KOPT-K1 (cell line): Measurements from ENCODE around the gene FHL2.
A peak's percentile ranks its signal among the peaks of the same experiment; 100 is the strongest.

Experiments
- H3K27ac ChIP-seq: fragments of 200-600 bp; sonication (generic); 2 replicates; pipeline ENCODE4 v1.5.1; 2016; ENCODE audit warnings: antibody characterized with exemption, mild to moderate bottlenecking, low read depth, low read length; ENCODE audit not compliant: poor library complexity, severe bottlenecking
- H3K36me3 ChIP-seq: fragments of 200-600 bp; sonication (generic); 2 replicates; pipeline ENCODE4 v1.5.1; 2017; ENCODE audit warnings: antibody characterized with exemption, mild to moderate bottlenecking, low read length, moderate library complexity; ENCODE audit not compliant: insufficient read depth
- H3K9me3 ChIP-seq: fragments of 200-600 bp; sonication (generic); 2 replicates; pipeline ENCODE4 v1.5.1; 2017; ENCODE audit warnings: antibody characterized with exemption, low read length, mild to moderate bottlenecking; ENCODE audit not compliant: insufficient read depth, poor library complexity, severe bottlenecking

The FHL2 gene

DNA sequence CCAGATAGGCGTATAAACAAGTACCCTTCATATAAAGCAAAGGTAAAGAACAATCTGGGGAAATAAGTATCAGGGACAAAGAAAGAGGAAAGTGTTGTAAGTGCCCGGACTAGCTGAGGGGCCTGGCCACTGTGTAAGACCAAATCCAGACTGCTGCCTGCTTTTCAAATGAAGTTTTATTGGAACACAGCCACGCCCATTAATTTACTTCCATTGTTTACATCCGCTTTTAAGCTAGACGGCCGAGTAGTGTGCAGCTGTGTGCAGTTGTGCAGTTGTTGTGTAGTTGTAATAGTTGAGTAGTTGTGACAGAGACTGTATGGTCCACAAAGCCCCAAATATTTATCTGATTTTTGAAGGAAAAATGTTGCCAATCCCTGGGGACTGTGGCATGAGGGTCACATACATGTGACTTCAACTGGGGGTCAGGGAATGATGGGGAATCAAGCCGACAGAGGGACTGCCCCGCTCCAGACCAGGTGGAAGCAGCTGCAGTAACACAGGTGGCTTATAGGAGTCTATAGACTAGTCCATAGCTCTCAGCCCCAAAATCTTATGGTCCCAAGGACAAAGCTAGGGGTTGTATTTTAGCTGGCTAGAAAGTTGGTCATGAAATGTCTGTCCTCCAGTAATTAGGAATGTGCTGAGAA is 30.0 kb downstream of the FHL2 start:
- H3K36me3 ChIP-seq, result no peaks in the 10 kb centered on the region; the same call in 1 of the 2 replicates
- H3K9me3 ChIP-seq, result no peaks in the 10 kb centered on the region
- no peak overlapping the region for H3K27ac ChIP-seq

DNA sequence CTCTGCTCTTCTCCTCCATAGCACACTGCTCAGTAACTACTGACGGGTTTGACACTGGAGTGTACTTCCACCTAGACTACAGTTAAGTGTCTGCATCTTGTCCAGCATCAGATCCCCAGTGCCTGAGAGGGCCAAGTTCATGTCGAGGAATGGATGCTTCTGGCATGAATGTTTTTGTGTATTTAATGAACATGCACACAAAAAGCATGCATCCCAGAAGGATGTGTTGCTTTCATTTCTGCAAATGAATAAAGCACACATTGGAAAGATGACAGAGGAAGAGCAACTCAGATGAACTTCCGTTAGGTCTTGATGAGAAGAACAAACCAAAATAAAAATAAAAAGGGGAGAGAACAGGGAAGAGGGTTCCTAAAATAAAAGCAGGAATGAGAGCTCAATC is 33.6 kb downstream of the FHL2 start:
- H3K27ac ChIP-seq, result peak overlapping the region; percentile 13
- no peaks in the 10 kb centered on the region for H3K9me3 ChIP-seq
- H3K36me3 ChIP-seq, result peaks cover under 1% of the 10 kb centered on the region; the same call in 1 of the 2 replicates

DNA sequence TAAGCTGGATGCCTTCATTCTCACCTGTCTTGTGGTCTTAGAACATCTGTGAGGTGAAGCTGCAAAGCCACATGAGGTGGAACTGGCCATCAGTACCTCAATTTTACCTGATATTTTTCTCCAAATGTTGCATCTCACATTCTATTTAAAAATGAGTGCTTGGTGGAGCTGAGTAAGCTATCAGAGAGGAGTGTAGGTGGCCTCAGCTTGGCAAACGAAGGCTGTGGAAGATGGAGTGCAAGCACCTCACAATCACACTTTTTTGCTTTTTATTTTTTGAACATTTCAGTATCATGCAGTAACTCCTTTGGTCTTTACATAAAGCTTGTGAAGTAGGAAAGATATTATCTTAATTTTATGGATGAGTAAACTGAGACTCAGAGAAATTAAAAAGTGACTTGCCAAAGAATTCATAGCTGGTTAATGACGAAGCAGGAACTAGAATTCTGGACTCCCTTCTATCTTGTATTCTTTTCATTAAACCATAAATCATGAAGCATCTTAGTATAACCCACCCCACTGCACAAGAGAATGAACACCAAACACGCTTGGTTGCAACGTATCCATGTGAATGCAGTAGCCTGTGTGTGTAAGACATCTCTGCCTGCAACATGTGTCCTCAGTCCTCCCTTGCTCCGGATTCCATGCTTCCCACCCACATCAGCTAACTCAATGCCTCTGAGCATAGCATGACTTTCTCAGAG is 34.3 kb downstream of the FHL2 start:
- Histone ChIP-seq H3K36me3 (peaks cover 6% of the 10 kb centered on the region), H3K27ac (peak overlapping the region; percentile 13), H3K9me3 (no peaks in the 10 kb centered on the region)

- Histone ChIP-seq H3K36me3 (peaks cover 18% of the 10 kb centered on the region), H3K27ac (peak overlapping the region; percentile 90), H3K9me3 (peaks cover 2% of the 10 kb centered on the region)
Measured at GRCh38 chr2:105362862-105363591, 35.8 kb downstream of the FHL2 start.

- H3K36me3 ChIP-seq, result peaks cover 35% of the 10 kb centered on the region
- H3K27ac ChIP-seq, result peak overlapping the region; percentile 90
Measured at GRCh38 chr2:105361102-105361889, 37.6 kb downstream of the FHL2 start.

GRCh38 chr2:105358593-105358992 is 40.3 kb downstream of the FHL2 start:
- peaks cover 60% of the 10 kb centered on the region for H3K36me3 ChIP-seq
- no peak overlapping the region for H3K27ac ChIP-seq
- peaks cover 20% of the 10 kb centered on the region for H3K9me3 ChIP-seq

More at GRCh38 chr2:105361102-105361889, 37.6 kb downstream of the FHL2 start:
- H3K9me3 ChIP-seq, result peaks cover 18% of the 10 kb centered on the region

- H3K9me3 ChIP-seq, result peaks cover 20% of the 10 kb centered on the region
- no peak overlapping the region for H3K27ac ChIP-seq
- H3K36me3 ChIP-seq, result peaks cover 74% of the 10 kb centered on the region
Measured at GRCh38 chr2:105357122-105357521, 41.7 kb downstream of the FHL2 start.

DNA sequence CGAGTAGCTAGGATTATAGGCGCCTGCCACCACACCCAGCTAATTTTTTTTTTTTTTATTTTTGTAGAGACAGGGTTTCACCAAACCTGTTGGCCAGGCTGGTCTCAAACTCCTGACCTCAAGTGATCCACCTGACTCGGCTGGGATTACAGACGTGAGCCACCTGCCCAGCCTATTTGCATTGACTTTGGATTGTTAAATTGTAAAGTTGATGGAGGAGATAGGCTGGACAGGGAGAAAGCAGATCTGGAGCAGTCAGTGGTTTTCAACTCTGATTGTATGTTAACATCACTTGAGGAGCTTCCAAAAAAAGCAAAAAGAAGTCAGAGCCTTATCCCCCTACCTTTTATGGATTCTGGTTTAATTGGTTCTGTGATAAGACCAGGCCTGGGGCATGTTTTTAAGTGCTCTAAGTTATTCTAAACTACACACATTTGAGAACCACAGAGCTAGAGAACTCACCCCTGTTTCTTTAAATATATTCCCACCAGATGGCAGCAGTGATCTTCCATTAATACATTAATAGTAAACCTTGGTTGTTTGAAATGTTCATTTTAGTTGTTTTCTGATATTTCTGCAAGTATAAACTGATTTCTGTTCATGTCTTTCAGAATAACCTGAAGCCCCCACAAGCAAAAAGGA is 54.0 kb downstream of the FHL2 start:
- peaks cover 97% of the 10 kb centered on the region for H3K36me3 ChIP-seq
- no peaks in the 10 kb centered on the region for H3K9me3 ChIP-seq
- H3K27ac ChIP-seq, result no peak overlapping the region

DNA sequence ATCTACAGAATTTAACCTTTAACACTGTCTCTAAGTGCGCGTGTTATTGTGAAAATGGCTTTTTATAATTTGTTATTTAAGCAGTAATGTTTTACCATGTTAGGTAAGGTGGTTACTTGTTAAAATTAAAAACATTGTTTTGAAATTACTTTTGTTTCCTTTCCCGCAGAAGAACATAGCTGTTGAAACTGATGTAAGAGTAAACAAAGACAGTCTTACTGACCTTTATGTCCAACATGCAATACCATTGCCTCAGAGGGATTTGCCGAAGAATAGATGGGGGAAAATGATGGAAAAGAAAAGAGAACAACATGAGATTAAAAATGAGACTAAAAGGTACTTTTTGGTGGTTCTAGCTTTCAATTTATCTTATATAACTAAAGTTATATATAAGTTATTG is 59.4 kb downstream of the FHL2 start:
- no peaks in the 10 kb centered on the region for H3K9me3 ChIP-seq
- H3K36me3 ChIP-seq, result peaks cover 56% of the 10 kb centered on the region
- no peak overlapping the region for H3K27ac ChIP-seq

DNA sequence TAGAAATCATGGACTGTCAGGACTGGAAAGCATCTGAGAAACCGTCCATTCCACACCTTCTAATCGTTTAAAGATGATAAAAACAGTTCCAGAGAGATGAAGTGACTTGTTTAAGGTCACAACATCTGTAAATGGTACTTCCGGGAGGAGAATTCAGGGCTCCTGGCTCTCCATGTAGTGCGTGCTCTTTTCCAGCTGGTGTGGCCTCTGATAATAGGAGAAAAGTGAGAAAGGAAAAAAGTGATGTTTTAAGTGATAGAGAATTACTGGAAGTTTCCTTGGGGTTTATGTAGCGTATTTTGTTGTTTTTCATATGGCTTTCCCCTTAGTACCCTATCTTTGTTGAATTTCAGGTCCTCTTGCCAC is 60.8 kb downstream of the FHL2 start:
- Histone ChIP-seq H3K27ac (peak overlapping the region; percentile 95), H3K36me3 (peaks cover 47% of the 10 kb centered on the region), H3K9me3 (no peaks in the 10 kb centered on the region)

GRCh38 chr2:105337122-105338019 is 61.5 kb downstream of the FHL2 start, which contains the start of gene C2orf49:
C2orf49 (plus strand) TSS chr2:105337540; CDS start chr2:105337588, 48 bp downstream.
- H3K36me3 ChIP-seq, result peaks cover 41% of the 10 kb centered on the region
- H3K9me3 ChIP-seq, result no peaks in the 10 kb centered on the region
- peak within 1 kb of the TSS; percentile 95 for H3K27ac ChIP-seq

- Histone ChIP-seq H3K36me3 (peaks cover 35% of the 10 kb centered on the region), H3K27ac (peak overlapping the region; percentile 95), H3K9me3 (no peaks in the 10 kb centered on the region)
Measured at GRCh38 chr2:105336786-105337121, 62.1 kb downstream of the FHL2 start.

- Histone ChIP-seq H3K9me3 (no peaks in the 10 kb centered on the region), H3K36me3 (peaks cover 22% of the 10 kb centered on the region), H3K27ac (no peak overlapping the region)
Measured at GRCh38 chr2:105335469-105335868, 63.4 kb downstream of the FHL2 start.

DNA sequence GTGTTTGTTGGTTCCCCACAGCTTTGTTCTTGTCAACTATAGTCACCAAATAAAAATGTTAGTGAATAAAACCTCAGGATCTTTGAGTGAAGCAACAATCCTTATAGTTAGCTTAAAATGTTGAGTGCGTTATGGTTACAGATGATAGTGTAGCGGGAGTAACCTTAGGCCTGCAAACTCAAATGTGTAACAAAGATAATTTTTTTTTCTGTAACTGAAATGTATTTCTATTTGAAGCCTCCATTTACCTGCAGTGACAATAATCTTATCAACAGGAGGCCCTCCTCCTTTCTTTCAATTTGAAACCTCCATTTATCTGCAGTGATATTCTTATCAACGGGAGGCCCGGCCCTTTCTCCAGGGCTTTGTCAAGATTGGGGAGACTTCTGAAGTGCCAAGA is 64.6 kb downstream of the FHL2 start:
- no peaks in the 10 kb centered on the region for H3K9me3 ChIP-seq
- no peak overlapping the region for H3K27ac ChIP-seq
- peaks cover 11% of the 10 kb centered on the region; the same call in 1 of the 2 replicates for H3K36me3 ChIP-seq
